HT-29 (cell line): ENCODE data around the gene KCNE2. TPM values are rescaled to one million over a fixed set of nuclear protein-coding genes. Genes with fewer than 3 reads are reported as not detected.
A peak's percentile ranks its signal among the peaks of the same experiment; 100 is the strongest.

Experiments
- DNase-seq: peaks from one replicate; pipeline ENCODE4 v3.0.0-alpha.2; 2015; ENCODE audit warnings: low spot score
- total RNA-seq: library from RNA; depleted of rRNA; stranded (reverse); fragments of >200 nt; shearing (Covaris generic); gene quantifications from 2 replicates; pipeline ENCODE4 v1.2.3, GENCODE V29; 2014; rRNA removed

KCNE2 gene
- total RNA-seq = 0.71 TPM in 1 of 2 replicates, not detected in the other

DNA sequence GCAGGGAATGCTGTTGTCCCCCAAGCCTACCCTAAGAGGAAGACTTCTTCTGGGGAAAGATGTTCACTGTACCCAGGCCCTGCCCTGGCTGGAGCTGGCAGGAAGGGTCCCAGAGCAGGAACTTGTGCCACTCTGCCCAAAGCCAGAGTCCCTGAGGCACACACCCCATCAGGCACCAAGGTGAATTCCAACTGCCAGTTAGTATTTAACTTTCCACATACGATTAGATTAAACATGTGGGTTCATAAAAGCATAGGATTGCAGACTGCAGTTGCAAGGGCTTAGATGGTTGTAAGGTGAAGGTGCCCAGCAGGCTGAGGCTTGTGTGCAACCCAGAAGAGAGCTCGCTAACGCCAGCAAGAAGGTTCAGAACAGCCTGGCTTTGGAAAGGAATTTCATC is at the start of gene KCNE2:
Gene KCNE2 (plus strand): TSS at position 274 of the 400 bp plus-strand sequence. CDS start 6,473 bp downstream, outside the sequence.
- no peak for DNase-seq

DNA sequence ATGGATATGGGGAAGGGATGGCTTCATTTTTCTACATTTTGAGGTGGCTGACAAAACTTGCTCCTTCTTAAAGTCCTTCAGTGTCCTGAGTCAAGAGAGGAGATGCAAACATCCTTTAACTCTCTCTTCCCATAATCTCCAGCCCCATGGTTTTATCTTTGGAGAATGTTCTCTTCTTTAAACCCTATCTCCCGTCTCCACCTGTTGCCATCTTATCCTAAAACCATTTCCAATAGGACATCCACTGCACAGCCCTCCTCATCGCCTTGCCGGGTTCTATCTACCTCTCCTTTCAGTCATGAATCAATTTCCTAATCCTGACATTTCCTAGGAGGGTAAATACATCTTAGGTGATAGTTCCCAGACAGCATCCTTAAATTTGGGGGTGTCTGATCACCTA is 44.2 kb upstream of the KCNE2 start:
- no peak for DNase-seq

DNA sequence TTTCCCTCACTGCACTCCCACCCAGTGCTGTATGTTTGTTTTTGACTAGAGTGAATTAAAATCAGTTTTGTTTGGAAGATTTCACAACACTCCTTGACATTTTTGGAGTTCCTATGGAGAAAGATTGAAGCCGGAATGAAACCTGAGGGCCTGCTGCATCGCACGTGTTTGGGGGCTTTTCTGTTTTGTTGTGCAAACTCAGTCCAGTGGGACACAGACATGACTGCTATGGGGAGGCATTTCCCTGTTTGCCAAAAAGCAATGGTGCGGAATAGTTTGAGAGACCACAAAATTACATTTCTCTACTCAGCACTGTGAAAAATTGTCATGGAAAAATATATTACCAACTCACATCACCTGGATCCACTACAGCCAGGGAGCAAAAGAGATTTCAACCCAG is 43.8 kb upstream of the KCNE2 start:
- DNase-seq = no peak

DNA sequence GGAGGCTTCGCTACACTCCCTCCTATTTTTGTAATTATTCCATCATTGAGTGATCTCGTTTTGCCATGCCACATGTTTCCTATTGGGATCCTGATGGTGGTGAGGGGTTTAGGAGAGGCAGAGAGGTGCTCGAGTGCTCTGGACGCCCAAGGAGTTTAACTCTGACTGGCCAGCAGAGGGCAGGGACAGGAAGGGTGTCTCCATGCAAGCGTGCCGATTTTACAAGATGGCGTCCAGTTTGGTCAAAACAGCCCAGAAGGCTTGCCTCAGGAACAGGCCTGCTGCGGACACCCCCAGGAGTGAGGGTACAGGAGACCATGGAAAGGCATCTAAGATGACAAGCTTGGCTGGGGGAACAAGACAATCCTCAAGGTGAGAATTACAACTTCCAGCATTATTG is 33.8 kb upstream of the KCNE2 start:
- no peak for DNase-seq

GRCh38 chr21:34331726-34332125 is 32.1 kb upstream of the KCNE2 start:
- no peak for DNase-seq

- no peak for DNase-seq
These were observed 31.5 kb upstream of the KCNE2 start for GRCh38 chr21:34332347-34332746.

- DNase-seq = no peak
These were observed 30.6 kb upstream of the KCNE2 start for GRCh38 chr21:34333121-34333739.

DNA sequence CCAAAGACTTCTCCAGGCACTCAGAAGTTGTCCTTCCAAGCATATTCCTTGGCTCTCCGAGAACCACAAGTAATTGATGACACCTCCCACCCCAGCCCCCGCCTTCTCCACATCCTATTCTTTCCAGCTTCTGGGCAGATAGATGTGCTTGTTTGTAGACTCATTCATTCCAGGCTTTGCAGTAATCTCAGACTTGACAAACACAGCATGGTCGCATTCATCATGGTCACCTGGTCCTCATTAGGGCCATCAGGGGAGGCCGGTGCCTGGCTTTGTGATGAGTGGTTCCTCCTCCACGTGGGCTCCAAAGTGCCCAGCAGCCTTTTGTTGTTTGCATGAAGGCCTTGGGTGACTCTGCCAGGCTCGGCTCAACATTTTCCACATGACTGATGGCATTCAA is 28.5 kb upstream of the KCNE2 start:
- DNase-seq = no peak

DNA sequence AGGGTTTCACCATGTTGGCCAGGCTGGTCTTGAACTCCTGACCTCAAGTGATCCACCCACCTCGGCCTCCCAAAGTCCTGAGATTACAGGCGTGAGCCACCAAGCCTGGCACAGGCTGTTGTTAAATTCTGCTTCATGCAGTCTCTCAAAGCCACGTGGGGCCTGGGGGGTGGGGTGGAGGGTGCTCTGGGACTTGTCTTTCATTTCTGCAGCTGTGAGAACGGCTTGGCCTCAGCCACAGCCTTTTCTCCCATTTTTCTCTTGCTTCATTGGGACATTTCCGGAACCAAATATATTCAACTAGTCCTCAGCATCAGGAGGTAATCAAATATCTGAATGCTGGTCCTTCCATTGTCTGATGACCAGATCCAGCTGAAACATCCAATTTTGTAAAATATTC is 27.6 kb upstream of the KCNE2 start:
- no peak for DNase-seq

DNA sequence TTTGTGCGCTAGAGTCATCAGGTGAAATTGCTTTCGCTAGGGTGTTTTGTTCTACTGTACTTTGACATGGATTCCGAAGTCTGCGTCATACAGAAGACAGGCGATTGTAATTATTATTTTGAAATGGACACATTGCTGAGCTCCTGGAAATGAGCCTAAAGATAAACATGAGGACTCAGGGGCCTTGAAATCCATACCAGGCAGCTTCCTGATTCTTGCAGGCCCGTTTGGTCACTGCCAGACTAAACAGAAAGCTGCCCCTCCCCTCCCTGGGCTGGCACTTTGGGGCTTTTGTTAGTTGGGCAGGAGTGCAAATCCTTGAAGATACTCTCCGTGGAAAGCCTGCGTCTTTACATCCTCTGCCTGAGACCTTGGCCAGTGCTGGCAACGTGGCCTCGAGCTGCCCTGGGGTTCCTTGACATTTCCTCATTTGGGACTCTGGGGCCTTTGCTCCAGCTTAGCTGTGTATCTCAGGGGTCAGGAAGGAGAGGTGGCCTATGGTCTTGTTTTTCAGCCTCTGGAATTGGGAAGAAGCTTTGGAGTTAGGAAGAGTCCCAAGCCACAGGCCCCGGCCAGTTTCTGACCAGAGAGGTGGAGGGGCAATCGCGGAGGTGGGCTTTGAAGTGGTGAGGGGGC is 26.9 kb upstream of the KCNE2 start:
- no peak for DNase-seq

- DNase-seq = no peak
These were observed 26.1 kb upstream of the KCNE2 start for GRCh38 chr21:34337741-34338140.

DNA sequence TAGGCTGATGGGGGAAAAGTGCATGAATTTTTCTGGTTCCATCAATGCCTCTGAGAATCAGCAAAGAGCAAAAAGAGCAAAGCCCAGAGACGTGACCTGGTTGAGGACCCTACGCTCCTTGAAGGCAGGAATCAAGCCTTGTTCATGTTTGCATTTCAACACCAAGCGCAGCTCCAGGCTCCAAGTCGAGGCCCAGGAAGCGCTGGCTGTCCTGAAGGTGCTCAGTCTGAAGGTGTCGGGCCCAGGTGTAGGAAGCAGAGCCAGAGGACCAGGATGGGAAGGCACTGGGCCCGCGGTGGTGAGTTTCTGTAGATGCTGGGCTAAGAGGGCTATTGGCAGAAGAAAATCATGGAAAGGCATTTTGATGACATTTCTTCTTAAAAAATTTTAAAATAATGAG is 25.6 kb upstream of the KCNE2 start:
- DNase-seq = no peak

- no peak for DNase-seq
These were observed 23.7 kb upstream of the KCNE2 start for GRCh38 chr21:34340061-34340460.

DNA sequence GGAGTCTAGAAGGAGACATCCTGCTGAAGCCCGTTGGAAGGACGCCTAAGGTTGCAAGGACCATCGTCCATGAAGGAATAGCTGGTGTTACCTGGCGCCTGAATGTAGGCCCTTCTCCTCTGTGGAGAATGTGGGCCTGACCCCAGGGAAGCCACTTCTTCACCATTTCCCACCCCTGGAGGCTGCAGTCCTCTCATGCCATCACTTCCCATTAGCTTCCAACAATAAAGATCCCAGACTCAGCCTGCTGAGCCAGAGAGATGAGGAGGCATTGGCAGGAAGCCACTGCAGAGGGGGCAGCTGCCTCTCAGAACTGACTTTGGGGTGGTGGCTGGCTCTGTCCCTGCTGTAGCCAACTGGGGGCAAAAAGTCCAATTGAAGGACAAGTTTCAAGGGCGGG is 21.3 kb upstream of the KCNE2 start:
- no peak for DNase-seq

- no peak for DNase-seq
These were observed 20.5 kb upstream of the KCNE2 start for GRCh38 chr21:34343347-34343746.

- DNase-seq = no peak
These were observed 19.9 kb upstream of the KCNE2 start for GRCh38 chr21:34343838-34344381.

DNA sequence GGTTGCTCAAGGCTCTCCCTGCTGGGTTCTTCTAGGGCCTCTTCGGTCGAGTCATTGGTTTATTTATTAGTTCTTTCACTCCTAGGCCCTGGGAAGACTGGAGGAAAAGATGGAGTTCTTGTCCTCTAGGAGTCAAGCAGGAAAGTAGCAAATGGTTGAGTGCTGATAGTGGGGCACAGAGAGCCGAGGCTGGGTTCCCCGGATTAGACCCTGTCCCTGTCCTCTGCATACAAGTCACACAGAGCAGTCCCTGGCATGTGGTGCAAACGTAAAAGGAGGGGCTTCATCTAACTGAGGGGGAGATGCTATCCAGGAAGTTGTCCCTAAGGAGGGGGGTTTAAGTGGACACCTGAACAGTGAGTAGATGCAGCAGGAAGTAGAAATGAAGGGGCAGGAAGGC is 19.2 kb upstream of the KCNE2 start:
- no peak for DNase-seq

GRCh38 chr21:34345091-34345871 is 18.5 kb upstream of the KCNE2 start:
- no peak for DNase-seq

GRCh38 chr21:34345892-34346291 is 17.9 kb upstream of the KCNE2 start:
- DNase-seq = no peak

- no peak for DNase-seq
These were observed 14.8 kb upstream of the KCNE2 start for GRCh38 chr21:34348890-34349519.

DNA sequence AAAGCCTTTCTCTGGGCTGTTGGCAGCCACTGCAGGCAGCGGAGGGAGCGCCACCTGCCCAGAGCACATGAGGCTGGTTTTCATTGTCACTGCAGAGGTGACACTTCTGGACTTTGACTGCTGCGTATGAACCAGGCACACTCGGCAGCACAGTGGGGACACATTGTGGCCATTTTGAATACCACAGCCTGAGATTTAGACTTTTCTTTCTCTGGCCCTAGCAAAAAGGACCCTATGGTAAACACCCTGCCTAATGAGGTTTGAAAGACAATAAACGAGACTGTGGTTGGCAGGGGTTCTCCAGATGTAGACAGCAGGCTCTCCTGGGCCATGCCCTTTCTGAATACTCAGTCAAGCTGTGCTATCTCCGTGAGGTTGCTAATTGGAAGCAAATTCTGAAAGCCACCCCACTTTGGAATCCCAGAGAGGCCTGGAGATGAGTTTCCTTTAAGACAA is 12.0 kb upstream of the KCNE2 start:
- DNase-seq = peak; percentile 70

DNA sequence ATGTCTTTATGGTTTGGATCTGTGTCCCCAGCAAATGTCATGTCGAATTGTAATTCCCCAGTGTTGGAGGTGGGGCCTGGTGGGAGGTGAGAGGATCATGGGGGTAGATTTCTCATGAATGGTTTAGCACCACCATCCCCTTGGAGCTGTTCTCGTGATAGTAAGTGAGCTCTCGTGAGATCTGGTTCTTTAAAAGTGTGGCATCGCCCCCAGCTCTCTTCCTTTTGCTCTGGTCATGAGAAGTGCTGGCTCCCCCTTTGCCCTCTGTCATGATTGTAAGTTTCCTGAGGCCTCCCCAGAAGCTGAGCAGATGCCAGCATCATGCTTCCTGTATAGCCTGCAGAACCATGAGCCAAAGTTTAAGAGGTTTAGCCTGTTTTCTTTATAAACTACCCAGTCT is 11.2 kb upstream of the KCNE2 start:
- no peak for DNase-seq
